Neutrophil (primary cell): ENCODE measurements around the gene TFR2.

Source experiments
- H3K27ac ChIP-seq: fragments of 200-600 bp; sonication (generic); 2 replicates; pipeline ENCODE4 v1.5.1; 2016; ENCODE audit warnings: mild to moderate bottlenecking, moderate library complexity
- H3K27me3 ChIP-seq: fragments of 200-600 bp; sonication (generic); 2 replicates; pipeline ENCODE4 v1.6.0; 2016; ENCODE audit warnings: mild to moderate bottlenecking
- H3K36me3 ChIP-seq: fragments of 200-600 bp; sonication (generic); 2 replicates; pipeline ENCODE4 v1.5.1; 2017
- H3K4me1 ChIP-seq, 2 experiments: fragments of 200-600 bp in 1 of 2; sonication (generic) in 1 of 2; 1 replicate in 1 of 2; 2 replicates in 1 of 2; pipeline versions ENCODE4 v1.5.1 to v1.6.1; 2013 to 2016; ENCODE audit warnings: low read depth in 1 of 2, low read length in 1 of 2, mild to moderate bottlenecking in 1 of 2, moderate library complexity in 1 of 2; ENCODE audit not compliant: control insufficient read depth in 1 of 2, insufficient read depth in 1 of 2
- H3K4me3 ChIP-seq, 2 experiments: fragments of 200-600 bp in 1 of 2; sonication (generic) in 1 of 2; 1 replicate in 1 of 2; 2 replicates in 1 of 2; pipeline ENCODE4 v1.5.1; 2013 to 2016; ENCODE audit warnings: low read depth in 1 of 2, low read length in 1 of 2, mild to moderate bottlenecking in 1 of 2, moderate library complexity in 1 of 2
- H3K9me3 ChIP-seq: fragments of 200-600 bp; sonication (generic); 2 replicates; pipeline ENCODE4 v1.5.1; 2016
- TF ChIP-seq, protein P1 (sequence below): fragments of 200-600 bp; sonication (generic); IDR thresholded peaks from 2 replicates; pipeline ENCODE4 v1.5.1; 2016; ENCODE audit warnings: antibody characterized with exemption

TFR2 gene

GRCh38 chr7:100676501-100677306 lies 35.4 kb upstream of the TFR2 start:
- peaks cover 58% of the 10 kb centered on the region for H3K36me3 ChIP-seq
- peak overlapping the region; percentile 97 to 98 for H3K4me3 ChIP-seq
- H3K4me1 ChIP-seq, result peaks cover 50 to 61% of the 10 kb centered on the region in 2 experiments
- H3K27me3 ChIP-seq, result peaks cover 3% of the 10 kb centered on the region
- H3K9me3 ChIP-seq, result peaks cover 6% of the 10 kb centered on the region
- H3K27ac ChIP-seq, result peak overlapping the region; percentile 100
- TF ChIP-seq, protein P1, sequence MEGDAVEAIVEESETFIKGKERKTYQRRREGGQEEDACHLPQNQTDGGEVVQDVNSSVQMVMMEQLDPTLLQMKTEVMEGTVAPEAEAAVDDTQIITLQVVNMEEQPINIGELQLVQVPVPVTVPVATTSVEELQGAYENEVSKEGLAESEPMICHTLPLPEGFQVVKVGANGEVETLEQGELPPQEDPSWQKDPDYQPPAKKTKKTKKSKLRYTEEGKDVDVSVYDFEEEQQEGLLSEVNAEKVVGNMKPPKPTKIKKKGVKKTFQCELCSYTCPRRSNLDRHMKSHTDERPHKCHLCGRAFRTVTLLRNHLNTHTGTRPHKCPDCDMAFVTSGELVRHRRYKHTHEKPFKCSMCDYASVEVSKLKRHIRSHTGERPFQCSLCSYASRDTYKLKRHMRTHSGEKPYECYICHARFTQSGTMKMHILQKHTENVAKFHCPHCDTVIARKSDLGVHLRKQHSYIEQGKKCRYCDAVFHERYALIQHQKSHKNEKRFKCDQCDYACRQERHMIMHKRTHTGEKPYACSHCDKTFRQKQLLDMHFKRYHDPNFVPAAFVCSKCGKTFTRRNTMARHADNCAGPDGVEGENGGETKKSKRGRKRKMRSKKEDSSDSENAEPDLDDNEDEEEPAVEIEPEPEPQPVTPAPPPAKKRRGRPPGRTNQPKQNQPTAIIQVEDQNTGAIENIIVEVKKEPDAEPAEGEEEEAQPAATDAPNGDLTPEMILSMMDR, result no peak

DNA sequence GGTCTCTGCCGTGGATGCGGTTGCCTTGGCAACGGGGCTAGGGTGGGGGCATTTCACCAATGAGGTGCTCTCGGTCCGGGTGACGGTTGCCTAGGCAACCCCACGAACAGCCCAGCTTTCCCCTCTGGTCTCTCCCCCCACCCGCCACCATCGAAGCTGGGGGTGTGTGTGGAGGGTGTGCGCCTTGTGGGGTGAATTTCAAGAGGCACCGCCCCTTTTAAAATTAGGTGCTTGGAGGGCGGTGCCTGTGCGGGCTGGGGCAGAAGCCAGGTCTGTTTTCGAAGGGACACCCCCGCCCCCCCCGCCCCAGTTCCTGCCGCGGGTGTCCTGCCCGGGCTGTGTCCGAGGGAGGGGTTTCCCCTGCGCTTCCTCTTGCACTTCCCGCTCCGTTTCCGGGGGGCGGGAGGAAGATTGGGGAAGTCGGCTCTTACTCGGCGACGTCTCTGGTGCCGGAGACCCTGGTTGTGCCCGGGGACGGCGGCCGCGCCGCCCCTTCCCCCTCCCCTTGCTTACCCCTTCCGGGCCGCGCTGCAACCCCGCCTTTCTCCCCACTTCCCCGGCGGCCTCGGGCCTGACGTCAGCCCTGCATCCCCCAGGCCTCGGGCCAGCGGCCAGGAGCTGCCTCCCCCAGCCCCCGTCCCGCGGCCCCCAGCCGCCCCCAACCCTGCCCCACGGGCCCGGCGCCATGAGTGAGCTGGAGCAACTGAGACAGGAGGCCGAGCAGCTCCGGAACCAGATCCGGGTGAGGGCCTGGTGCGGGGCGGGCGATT lies 34.4 kb upstream of the TFR2 start:
- Histone ChIP-seq H3K27me3 (peaks cover 13% of the 10 kb centered on the region), H3K27ac (peak overlapping the region; percentile 100)
- TF ChIP-seq, protein P1, result peak; percentile 27

DNA sequence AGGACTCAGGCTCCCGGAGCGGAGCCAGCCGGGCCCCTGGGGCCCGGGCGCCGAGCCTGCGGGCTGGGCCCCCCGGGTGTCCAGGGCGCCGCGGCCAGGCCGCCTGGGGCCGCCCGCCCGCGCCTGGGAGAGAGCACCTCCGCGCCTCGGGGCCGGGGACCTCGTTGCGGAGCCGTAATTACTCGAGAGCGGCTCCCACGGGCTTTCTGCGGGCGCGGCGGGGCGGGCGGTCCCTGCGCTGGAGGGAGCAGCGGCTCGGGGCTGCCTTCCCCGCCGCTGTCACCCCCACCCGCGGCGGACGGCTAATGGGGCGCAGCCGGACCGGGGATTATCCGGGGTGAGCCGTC lies 33.7 kb upstream of the TFR2 start:
- Histone ChIP-seq H3K27ac (peak overlapping the region; percentile 100), H3K9me3 (peaks cover 6% of the 10 kb centered on the region), H3K4me3 (peak overlapping the region; percentile 97 to 98), H3K27me3 (peaks cover 20% of the 10 kb centered on the region), H3K36me3 (peaks cover 44% of the 10 kb centered on the region), H3K4me1 (peaks cover 45 to 55% of the 10 kb centered on the region in 2 experiments)
- TF ChIP-seq, protein P1, result no peak

More for the DNA sequence above, 34.4 kb upstream of the TFR2 start:
- peaks cover 50 to 61% of the 10 kb centered on the region in 2 experiments for H3K4me1 ChIP-seq
- peak overlapping the region; percentile 97 to 98 for H3K4me3 ChIP-seq
- H3K9me3 ChIP-seq, result peaks cover 6% of the 10 kb centered on the region
- peaks cover 51% of the 10 kb centered on the region for H3K36me3 ChIP-seq

DNA sequence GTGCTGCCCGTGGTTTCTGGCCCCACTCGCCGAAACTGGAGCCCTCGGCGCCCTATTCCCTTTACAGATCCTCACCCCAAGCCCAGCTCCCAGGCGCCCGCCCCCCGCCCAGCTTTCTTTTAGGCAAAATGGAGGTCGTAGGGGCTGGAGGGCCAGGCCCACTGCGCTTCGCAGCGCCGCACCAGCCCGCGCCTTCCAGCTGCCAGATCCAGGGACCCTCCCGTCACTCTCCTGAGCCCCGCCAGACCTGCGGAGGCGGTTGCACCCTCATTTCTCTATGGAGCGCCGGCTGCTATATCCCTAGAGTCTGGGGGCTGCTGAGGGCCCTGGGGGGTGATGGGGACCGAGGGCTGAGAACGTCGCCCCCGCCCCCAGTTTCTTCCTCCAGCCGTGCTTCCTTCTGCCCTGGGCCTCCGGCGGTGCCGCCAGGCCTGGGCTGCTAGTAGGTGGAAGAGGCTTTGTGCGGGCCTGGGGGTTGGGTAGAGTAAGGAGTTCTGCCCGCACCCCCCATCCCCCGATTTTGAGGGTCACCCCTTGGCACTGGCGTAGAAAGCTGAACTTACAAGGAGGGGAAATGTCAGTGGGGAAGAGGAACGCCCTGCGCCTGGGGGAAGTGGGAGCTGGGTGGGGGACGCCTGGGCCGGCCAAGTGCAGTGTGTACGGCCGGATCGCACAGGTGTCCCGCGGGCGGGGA lies 33.2 kb upstream of the TFR2 start:
- peaks cover 40 to 50% of the 10 kb centered on the region in 2 experiments for H3K4me1 ChIP-seq

DNA sequence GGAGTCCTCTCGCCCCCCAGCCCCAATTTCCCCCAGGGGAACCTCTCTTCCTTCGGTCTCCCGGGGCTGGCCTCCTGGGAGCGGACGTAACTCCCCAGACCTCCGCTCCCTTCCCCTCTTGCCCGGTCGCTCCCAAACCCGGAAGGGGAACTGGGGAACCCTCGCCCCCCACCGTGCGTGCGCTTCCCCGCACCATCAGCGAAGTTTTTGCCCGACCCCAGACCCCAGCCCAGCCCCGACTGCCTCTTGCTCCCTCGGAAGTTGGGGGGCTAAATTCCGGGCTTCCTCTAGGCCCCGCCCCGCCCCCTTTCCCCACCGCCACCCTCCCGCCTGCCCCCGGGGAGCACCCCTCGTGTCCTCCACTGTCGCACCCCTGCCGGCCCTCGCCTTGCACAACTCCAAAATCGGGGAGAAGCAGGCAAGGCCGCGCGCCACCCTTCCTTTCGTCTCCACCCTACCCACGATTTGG lies 32.6 kb upstream of the TFR2 start:
- TF ChIP-seq, protein P1, result no peak
- peak overlapping the region; percentile 97 to 98 for H3K4me3 ChIP-seq
- H3K27me3 ChIP-seq, result peaks cover 28% of the 10 kb centered on the region
- H3K9me3 ChIP-seq, result peaks cover 6% of the 10 kb centered on the region
- peaks cover 34 to 44% of the 10 kb centered on the region in 2 experiments for H3K4me1 ChIP-seq
- H3K36me3 ChIP-seq, result peaks cover 33% of the 10 kb centered on the region
- H3K27ac ChIP-seq, result peak overlapping the region; percentile 100

More for the DNA sequence above, 33.2 kb upstream of the TFR2 start:
- Histone ChIP-seq H3K9me3 (peaks cover 6% of the 10 kb centered on the region), H3K27me3 (peaks cover 22% of the 10 kb centered on the region), H3K4me3 (peak overlapping the region; percentile 97 to 98), H3K36me3 (peaks cover 39% of the 10 kb centered on the region), H3K27ac (peak overlapping the region; percentile 100)
- TF ChIP-seq, protein P1, result no peak
